Activated CD4-positive, alpha-beta T cell treated with anti-CD3 and anti-CD28 coated beads, Interleukin-2, amount 50 U/mL, for 24 hours (primary cell): ENCODE data around the gene PCDHGC5.

Experiments
- DNase-seq, 2 donors: peaks; one replicate each; pipeline ENCODE4 v3.0.0-alpha.2; 2020; ENCODE audit warnings: low read depth in 1 of 2, low spot score in 1 of 2

The PCDHGC5 gene

GRCh38 chr5:141490771-141491170 lies 1.9 kb downstream of the PCDHGC5 start:
- no peak for DNase-seq

- DNase-seq: no peak
Observed at GRCh38 chr5:141491323-141492167, 2.7 kb downstream of the PCDHGC5 start.

- no peak for DNase-seq
Observed at GRCh38 chr5:141492168-141492885, 3.4 kb downstream of the PCDHGC5 start.

GRCh38 chr5:141493500-141494422 lies 4.9 kb downstream of the PCDHGC5 start:
- DNase-seq: no peak

- no peak for DNase-seq
Observed at GRCh38 chr5:141494761-141495452, 6.0 kb downstream of the PCDHGC5 start.

GRCh38 chr5:141495453-141495811 lies 6.6 kb downstream of the PCDHGC5 start:
- no peak for DNase-seq

- DNase-seq: no peak
Observed at GRCh38 chr5:141496038-141496437, 7.2 kb downstream of the PCDHGC5 start.

GRCh38 chr5:141501761-141502160 lies 12.9 kb downstream of the PCDHGC5 start:
- DNase-seq: no peak

GRCh38 chr5:141503681-141504080 lies 14.8 kb downstream of the PCDHGC5 start:
- no peak for DNase-seq

GRCh38 chr5:141504216-141504615 lies 15.3 kb downstream of the PCDHGC5 start:
- no peak for DNase-seq

- no peak for DNase-seq
Observed at GRCh38 chr5:141506381-141507155, 17.7 kb downstream of the PCDHGC5 start.

GRCh38 chr5:141507387-141508091 lies 18.7 kb downstream of the PCDHGC5 start:
- no peak for DNase-seq

GRCh38 chr5:141508440-141508797 lies 19.5 kb downstream of the PCDHGC5 start:
- DNase-seq: no peak

- DNase-seq: no peak
Observed at GRCh38 chr5:141508798-141509611, 20.1 kb downstream of the PCDHGC5 start.

- no peak for DNase-seq
Observed at GRCh38 chr5:141510160-141510559, 21.3 kb downstream of the PCDHGC5 start.

- no peak for DNase-seq
Observed at GRCh38 chr5:141510850-141511601, 22.1 kb downstream of the PCDHGC5 start.

- DNase-seq: no peak
Observed at GRCh38 chr5:141511771-141512325, 23.0 kb downstream of the PCDHGC5 start.
